ENCODE data around the gene LCK. TPM values are rescaled to one million over a fixed set of nuclear protein-coding genes. Genes with fewer than 3 reads are reported as not detected.

The LCK gene
- total and polyA plus RNA-seq, 2 donors (not counting 3 experiments of a cell fraction or from before 2014, with no cell fraction given) = 0.06 TPM; not detected in 1

DNA sequence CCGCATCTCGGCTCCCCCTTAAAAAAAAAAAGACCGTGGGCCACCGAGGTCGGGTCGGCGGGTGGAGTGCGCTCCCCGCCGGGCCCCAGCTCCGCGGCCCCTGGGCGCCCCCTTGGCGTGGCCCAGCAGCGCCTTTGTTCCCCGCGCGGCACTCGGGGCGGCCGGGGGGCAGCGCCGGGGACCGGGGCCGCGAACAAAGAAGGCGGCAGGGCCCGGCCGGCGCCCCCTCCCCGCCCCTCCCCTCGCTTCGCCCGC is 84.4 kb downstream of the LCK start:
- no peak for FAIRE-seq
- peaks cover 19% of the 10 kb centered on the region for H3K79me2 ChIP-seq (ENCODE audit: control insufficient read depth, insufficient read depth, low read length)
- CTCF ChIA-PET = interaction anchor here (0.7 to 1.7 kb wide), 13 partner anchors 9 to 145 kb away, joined by 3 to 12 read pairs (median 4); partner anchors contain the start of genes CCDC28B, FAM229A and TSSK3
- dilution Hi-C loops (cut with MboI; ENCODE audit: extremely low pct_ligation_motif_present, low sequenced_read_pairs) (no loop called here), intact Hi-C loops (cut with micrococcal nuclease) (loop anchor here (1.0 to 5.0 kb wide), 5 partner anchors 27 to 113 kb away; partner anchors contain the start of genes BSDC1, EIF3I, FAM229A and TMEM234)
- no peaks in the 10 kb centered on the region for H3K9me3 ChIP-seq (replicated peaks; ENCODE audit: control insufficient read depth, insufficient read depth, low read length)
- BruUV-seq (replicated peaks) = no TSS peak
- H3K4me1 ChIP-seq (ENCODE audit: control insufficient read depth, extremely low read depth, insufficient read depth, low read length) = peaks cover 14% of the 10 kb centered on the region
- H3K9me1 ChIP-seq (replicated peaks; ENCODE audit: control insufficient read depth, extremely low read depth, insufficient read depth, low read length) = no peaks in the 10 kb centered on the region
- peak overlapping the region; percentile 28 to 87 (median 80) for H3K4me3 ChIP-seq (replicated peaks in 1 of 3; ENCODE audit: insufficient read depth in 1 of 3, low read depth in 1 of 3, low read length in 3 of 3)
- H3K27ac ChIP-seq (ENCODE audit: insufficient read depth, low read depth, low read length) = peak overlapping the region; percentile 14
- POLR2A ChIA-PET = interaction anchor here (0.9 to 2.2 kb wide), 22 partner anchors 8 to 207 kb away, joined by 3 to 50 read pairs (median 7); partner anchors contain the start of genes BSDC1, FAM167B and TSSK3
- H3K4me2 ChIP-seq (ENCODE audit: insufficient read depth, low read length) = no peak overlapping the region
- no peak for TF ChIP-seq POLR2A (IDR thresholded peaks at IDR 0.05; ENCODE audit: low read depth, low read length)
- no peak for TF ChIP-seq FOS (IDR thresholded peaks at IDR 0.05; ENCODE audit: borderline replicate concordance, insufficient read depth, low read length)
- TF ChIP-seq MYC (IDR thresholded peaks at IDR 0.05; ENCODE audit: low read depth, low read length) = no peak
- no peak for TF ChIP-seq EZH2 (IDR thresholded peaks at IDR 0.05; ENCODE audit: borderline replicate concordance, low read depth, low read length, severe bottlenecking)
- no peak for TF ChIP-seq POLR2AphosphoS5 (IDR thresholded peaks at IDR 0.05; ENCODE audit: insufficient read depth, low read depth, low read length)
- TF ChIP-seq GATA2 (IDR thresholded peaks at IDR 0.05; ENCODE audit: insufficient read depth, insufficient read length, low read depth, low read length) = no peak
- no peak for TF ChIP-seq JUN (IDR thresholded peaks at IDR 0.05; ENCODE audit: borderline replicate concordance, insufficient read depth, insufficient read length, low read depth)
- TF ChIP-seq, protein P1, sequence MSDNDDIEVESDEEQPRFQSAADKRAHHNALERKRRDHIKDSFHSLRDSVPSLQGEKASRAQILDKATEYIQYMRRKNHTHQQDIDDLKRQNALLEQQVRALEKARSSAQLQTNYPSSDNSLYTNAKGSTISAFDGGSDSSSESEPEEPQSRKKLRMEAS (IDR thresholded peaks at IDR 0.05; ENCODE audit: insufficient read depth, insufficient read length) = no peak
- TF ChIP-seq, protein P2, sequence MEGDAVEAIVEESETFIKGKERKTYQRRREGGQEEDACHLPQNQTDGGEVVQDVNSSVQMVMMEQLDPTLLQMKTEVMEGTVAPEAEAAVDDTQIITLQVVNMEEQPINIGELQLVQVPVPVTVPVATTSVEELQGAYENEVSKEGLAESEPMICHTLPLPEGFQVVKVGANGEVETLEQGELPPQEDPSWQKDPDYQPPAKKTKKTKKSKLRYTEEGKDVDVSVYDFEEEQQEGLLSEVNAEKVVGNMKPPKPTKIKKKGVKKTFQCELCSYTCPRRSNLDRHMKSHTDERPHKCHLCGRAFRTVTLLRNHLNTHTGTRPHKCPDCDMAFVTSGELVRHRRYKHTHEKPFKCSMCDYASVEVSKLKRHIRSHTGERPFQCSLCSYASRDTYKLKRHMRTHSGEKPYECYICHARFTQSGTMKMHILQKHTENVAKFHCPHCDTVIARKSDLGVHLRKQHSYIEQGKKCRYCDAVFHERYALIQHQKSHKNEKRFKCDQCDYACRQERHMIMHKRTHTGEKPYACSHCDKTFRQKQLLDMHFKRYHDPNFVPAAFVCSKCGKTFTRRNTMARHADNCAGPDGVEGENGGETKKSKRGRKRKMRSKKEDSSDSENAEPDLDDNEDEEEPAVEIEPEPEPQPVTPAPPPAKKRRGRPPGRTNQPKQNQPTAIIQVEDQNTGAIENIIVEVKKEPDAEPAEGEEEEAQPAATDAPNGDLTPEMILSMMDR (IDR thresholded peaks at IDR 0.05; ENCODE audit: extremely low read depth in 1 of 2, insufficient read depth in 1 of 2, low read depth in 1 of 2, low read length in 2 of 2) = no peak
- no peak for DNase-seq (ENCODE audit: low read depth, low spot score)
- H3K9ac ChIP-seq (replicated peaks; ENCODE audit: extremely low read depth, insufficient read depth, low read length) = peak overlapping the region; percentile 77
- H2AFZ ChIP-seq (ENCODE audit: low read depth, low read length) = no peak overlapping the region
- H4K20me1 ChIP-seq (replicated peaks; ENCODE audit: control insufficient read depth, extremely low read depth, insufficient read depth, low read length) = no peaks in the 10 kb centered on the region
- H3K36me3 ChIP-seq (ENCODE audit: control insufficient read depth in 2 of 2, extremely low read depth in 1 of 2, insufficient read depth in 2 of 2, low read length in 2 of 2) = peaks cover 9 to 25% of the 10 kb centered on the region in 2 experiments
- no peaks in the 10 kb centered on the region for H3K27me3 ChIP-seq (ENCODE audit: control insufficient read depth in 2 of 2, insufficient read depth in 2 of 2, low read length in 2 of 2)

Small RNAs within 50 kb of the gene (small RNA-seq; reads per million reads assigned to genes)
- not detected for gene RF00017 (ENCODE audit: insufficient read depth, insufficient read length, low read depth, low replicate concordance)
- not detected for gene RF00019 (ENCODE audit: insufficient read depth, insufficient read length, low read depth, low replicate concordance)

Other genes with a start within 250 kb of the LCK start
- 185 and 194 TPM in 2 replicates for gene KHDRBS1, start 237.4 kb upstream of the LCK start, total RNA-seq
- gene KHDRBS1, start 237.4 kb upstream of the LCK start, polyA plus RNA-seq = 26.3 and 43.4 TPM in 2 replicates
- gene TMEM39B, start 178.3 kb upstream of the LCK start, total RNA-seq = 43.7 and 47.3 TPM in 2 replicates
- 64.3 and 78.1 TPM in 2 replicates for gene TMEM39B, start 178.3 kb upstream of the LCK start, polyA plus RNA-seq
- 83.4 and 85.6 TPM in 2 replicates for gene KPNA6, start 143.2 kb upstream of the LCK start, total RNA-seq
- gene KPNA6, start 143.2 kb upstream of the LCK start, polyA plus RNA-seq = 18.1 and 22.1 TPM in 2 replicates
- 64.3 and 69.4 TPM in 2 replicates for gene TXLNA, start 71.6 kb upstream of the LCK start, total RNA-seq
- 41.8 and 44.6 TPM in 2 replicates for gene TXLNA, start 71.6 kb upstream of the LCK start, polyA plus RNA-seq
- gene CCDC28B, start 50.7 kb upstream of the LCK start, total RNA-seq = 12.0 and 15.3 TPM in 2 replicates
- gene CCDC28B, start 50.7 kb upstream of the LCK start, polyA plus RNA-seq = 14.8 and 19.1 TPM in 2 replicates
- gene IQCC, start 45.6 kb upstream of the LCK start, total RNA-seq = 1.8 and 2.2 TPM in 2 replicates
- gene IQCC, start 45.6 kb upstream of the LCK start, polyA plus RNA-seq = 1.1 and 1.3 TPM in 2 replicates
- gene DCDC2B, start 42.2 kb upstream of the LCK start, total RNA-seq = not detected in 2 replicates
- not detected in 2 replicates for gene DCDC2B, start 42.2 kb upstream of the LCK start, polyA plus RNA-seq
- 15.7 and 20.7 TPM in 2 replicates for gene TMEM234, start 28.9 kb upstream of the LCK start, total RNA-seq
- 21.3 and 23.2 TPM in 2 replicates for gene TMEM234, start 28.9 kb upstream of the LCK start, polyA plus RNA-seq
- 186 and 203 TPM in 2 replicates for gene EIF3I, start 28.9 kb upstream of the LCK start, total RNA-seq
- 301 and 331 TPM in 2 replicates for gene EIF3I, start 28.9 kb upstream of the LCK start, polyA plus RNA-seq
- gene FAM167B, start 4.0 kb upstream of the LCK start, total RNA-seq = 2.0 and 5.6 TPM in 2 replicates
- gene FAM167B, start 4.0 kb upstream of the LCK start, polyA plus RNA-seq = 2.1 and 2.3 TPM in 2 replicates
- gene HDAC1, start 40.8 kb downstream of the LCK start, total RNA-seq = 111 and 138 TPM in 2 replicates
- 109 and 141 TPM in 2 replicates for gene HDAC1, start 40.8 kb downstream of the LCK start, polyA plus RNA-seq
- gene MARCKSL1, start 85.0 kb downstream of the LCK start, total RNA-seq = 249 and 265 TPM in 2 replicates
- 311 and 318 TPM in 2 replicates for gene MARCKSL1, start 85.0 kb downstream of the LCK start, polyA plus RNA-seq
- 8.6 and 11.6 TPM in 2 replicates for gene FAM229A, start 111.2 kb downstream of the LCK start, total RNA-seq
- gene FAM229A, start 111.2 kb downstream of the LCK start, polyA plus RNA-seq = 8.9 and 9.9 TPM in 2 replicates
- 0.42 and 1.1 TPM in 2 replicates for gene TSSK3, start 111.3 kb downstream of the LCK start, total RNA-seq
- 0.48 and 0.65 TPM in 2 replicates for gene TSSK3, start 111.3 kb downstream of the LCK start, polyA plus RNA-seq
- 64.6 and 64.8 TPM in 2 replicates for gene BSDC1, start 143.2 kb downstream of the LCK start, total RNA-seq
- gene BSDC1, start 143.2 kb downstream of the LCK start, polyA plus RNA-seq = 40.7 and 44.3 TPM in 2 replicates
- 0.02 TPM in 1 of 2 replicates, not detected in the other for gene ZBTB8B, start 213.8 kb downstream of the LCK start, total RNA-seq
- gene ZBTB8B, start 213.8 kb downstream of the LCK start, polyA plus RNA-seq = 0.01 TPM in 1 of 2 replicates, not detected in the other